ENCODE measurements around the gene LYSMD4. TPM values are rescaled to one million over a fixed set of nuclear protein-coding genes. Genes with fewer than 3 reads are reported as not detected.

LYSMD4 gene
- 7.4 and 10.1 TPM in 2 replicates for total RNA-seq

GRCh38 chr15:99733268-99734039 is at the start of gene LYSMD4:
Gene LYSMD4 (minus strand): TSS chr15:99733437. CDS start chr15:99731999, 1,438 bp downstream.

Small RNA genes within 50 kb of the gene (small RNA-seq; reads per million reads assigned to genes)
- not detected for gene RF00019

Other genes starting within 250 kb of the LYSMD4 start
- gene MEF2A, start 167.5 kb downstream of the LYSMD4 start, total RNA-seq, result 48.0 and 53.5 TPM in 2 replicates

All from vein endothelial cell (primary cell).